Measurements from ENCODE around the gene GPATCH2L. TPM values are rescaled to one million over a fixed set of nuclear protein-coding genes. Genes with fewer than 3 reads are reported as not detected.

GPATCH2L gene
- total RNA-seq, 1 donor from 2014 or later = 59.1 TPM

- Mint-ChIP-seq H3K4me3 (ENCODE audit: low read depth) (no peak overlapping the region), H3K27ac (no peak overlapping the region), H3K4me1 (ENCODE audit: low read depth) (no peaks in the 10 kb centered on the region), H3K27me3 (ENCODE audit: low read depth) (peaks cover 2% of the 10 kb centered on the region), H3K36me3 (ENCODE audit: low read depth) (no peaks in the 10 kb centered on the region), H3K9me3 (no peaks in the 10 kb centered on the region)
- intact Hi-C loops (cut with micrococcal nuclease) = no loop called here
- no peak for DNase-seq (ENCODE audit: low spot score)
These were observed 68.2 kb downstream of the GPATCH2L start for GRCh38 chr14:76219873-76220272.

- Mint-ChIP-seq H3K4me3 (ENCODE audit: low read depth) (no peak overlapping the region), H3K9me3 (no peaks in the 10 kb centered on the region), H3K4me1 (ENCODE audit: low read depth) (no peaks in the 10 kb centered on the region), H3K36me3 (ENCODE audit: low read depth) (no peaks in the 10 kb centered on the region), H3K27me3 (ENCODE audit: low read depth) (peaks cover 2% of the 10 kb centered on the region), H3K27ac (no peak overlapping the region)
- no peak for DNase-seq (ENCODE audit: low spot score)
- intact Hi-C loops (cut with micrococcal nuclease) = no loop called here
These were observed 75.8 kb downstream of the GPATCH2L start for GRCh38 chr14:76227450-76228050.

- H3K4me1 Mint-ChIP-seq (ENCODE audit: low read depth) = no peaks in the 10 kb centered on the region
- intact Hi-C loops (cut with micrococcal nuclease) = no loop called here
- H3K36me3 Mint-ChIP-seq (ENCODE audit: low read depth) = no peaks in the 10 kb centered on the region
- DNase-seq (ENCODE audit: low spot score) = no peak
- peaks cover 2% of the 10 kb centered on the region for H3K27me3 Mint-ChIP-seq (ENCODE audit: low read depth)
- no peak overlapping the region for H3K4me3 Mint-ChIP-seq (ENCODE audit: low read depth)
- H3K9me3 Mint-ChIP-seq = no peaks in the 10 kb centered on the region
- no peak overlapping the region for H3K27ac Mint-ChIP-seq
These were observed 76.4 kb downstream of the GPATCH2L start for GRCh38 chr14:76228138-76228537.

DNA sequence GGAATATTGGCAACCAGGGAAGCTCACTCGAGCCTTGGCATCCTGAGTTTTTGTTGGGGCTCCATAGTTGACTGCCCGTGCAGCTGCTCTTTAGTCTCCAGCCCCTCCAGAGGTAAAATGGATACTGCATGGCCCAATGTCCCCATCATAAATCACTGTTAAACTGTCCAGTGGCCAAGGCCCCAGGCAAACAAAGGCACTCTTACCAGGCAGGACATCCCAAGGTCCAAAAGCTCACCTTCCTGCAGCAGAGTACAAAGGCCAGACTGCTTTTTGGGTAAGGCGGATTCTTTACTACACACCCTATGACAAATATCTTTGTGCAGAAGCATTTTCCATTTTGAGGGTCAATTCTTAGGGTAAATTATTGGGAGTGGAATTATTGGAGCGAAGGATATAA, 81.1 kb downstream of the GPATCH2L start:
- no peak overlapping the region for H3K4me3 Mint-ChIP-seq (ENCODE audit: low read depth)
- no peaks in the 10 kb centered on the region for H3K4me1 Mint-ChIP-seq (ENCODE audit: low read depth)
- no peaks in the 10 kb centered on the region for H3K27me3 Mint-ChIP-seq (ENCODE audit: low read depth)

GRCh38 chr14:76235628-76236027, 83.9 kb downstream of the GPATCH2L start:
- H3K4me1 Mint-ChIP-seq (ENCODE audit: low read depth) = no peaks in the 10 kb centered on the region
- intact Hi-C loops (cut with micrococcal nuclease) = no loop called here
- no peaks in the 10 kb centered on the region for H3K27me3 Mint-ChIP-seq (ENCODE audit: low read depth)
- H3K27ac Mint-ChIP-seq = no peak overlapping the region
- H3K36me3 Mint-ChIP-seq (ENCODE audit: low read depth) = no peaks in the 10 kb centered on the region
- no peak overlapping the region for H3K4me3 Mint-ChIP-seq (ENCODE audit: low read depth)
- H3K9me3 Mint-ChIP-seq = no peaks in the 10 kb centered on the region
- no peak for DNase-seq (ENCODE audit: low spot score)

More for the DNA sequence above, 81.1 kb downstream of the GPATCH2L start:
- Mint-ChIP-seq H3K27ac (no peak overlapping the region), H3K9me3 (no peaks in the 10 kb centered on the region), H3K36me3 (ENCODE audit: low read depth) (no peaks in the 10 kb centered on the region)
- no peak for DNase-seq (ENCODE audit: low spot score)
- intact Hi-C loops (cut with micrococcal nuclease) = no loop called here

DNA sequence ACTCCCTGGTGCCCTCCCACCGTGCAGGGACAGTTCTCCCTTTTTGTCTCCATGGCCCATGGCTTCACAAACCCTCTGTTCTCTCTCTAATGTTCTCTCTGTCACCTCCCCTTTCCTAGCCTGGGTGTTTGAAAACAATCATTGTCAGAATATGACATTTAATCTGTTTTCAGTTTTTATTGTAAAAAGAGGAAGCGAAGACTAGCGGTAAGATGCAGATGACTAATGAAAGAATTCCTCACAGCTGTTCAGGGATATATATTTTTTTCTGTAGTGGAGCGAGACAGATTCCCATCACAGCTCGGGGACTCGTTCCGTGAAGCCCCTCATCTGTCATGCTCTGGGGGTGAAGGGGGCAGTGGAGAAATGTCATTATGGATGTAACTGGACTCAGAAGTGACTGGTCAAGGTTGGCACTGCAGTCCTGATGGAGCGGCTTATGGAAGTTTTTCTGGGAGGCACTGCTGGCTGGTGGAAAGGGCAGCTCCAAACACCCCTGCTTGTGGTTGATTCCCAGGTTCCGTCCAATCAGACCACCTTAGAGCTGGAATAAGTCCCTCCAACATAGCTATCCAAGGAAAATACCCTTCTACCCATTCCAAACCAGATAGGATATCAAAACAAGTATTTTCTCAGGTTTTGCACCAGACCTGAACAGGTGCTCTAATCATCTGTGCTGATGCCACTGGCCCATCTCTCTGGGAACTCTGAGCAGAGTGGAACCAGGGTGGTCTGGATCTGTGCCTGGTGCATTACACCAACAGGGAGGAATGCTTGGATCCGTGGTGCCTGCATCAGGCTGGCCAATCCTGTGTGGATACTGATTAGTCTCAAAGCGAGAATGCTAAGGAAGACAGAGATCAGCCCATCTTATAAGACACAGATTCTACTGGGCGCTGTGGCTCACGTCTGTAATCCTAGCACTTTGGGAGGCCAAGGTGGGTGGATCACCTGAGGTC, 84.7 kb downstream of the GPATCH2L start:
- Mint-ChIP-seq H3K9me3 (peaks cover 5% of the 10 kb centered on the region), H3K27ac (no peak overlapping the region), H3K27me3 (ENCODE audit: low read depth) (no peaks in the 10 kb centered on the region), H3K4me3 (ENCODE audit: low read depth) (no peak overlapping the region), H3K4me1 (ENCODE audit: low read depth) (no peaks in the 10 kb centered on the region), H3K36me3 (ENCODE audit: low read depth) (no peaks in the 10 kb centered on the region)
- DNase-seq (ENCODE audit: low spot score) = no peak
- intact Hi-C loops (cut with micrococcal nuclease) = no loop called here

DNA sequence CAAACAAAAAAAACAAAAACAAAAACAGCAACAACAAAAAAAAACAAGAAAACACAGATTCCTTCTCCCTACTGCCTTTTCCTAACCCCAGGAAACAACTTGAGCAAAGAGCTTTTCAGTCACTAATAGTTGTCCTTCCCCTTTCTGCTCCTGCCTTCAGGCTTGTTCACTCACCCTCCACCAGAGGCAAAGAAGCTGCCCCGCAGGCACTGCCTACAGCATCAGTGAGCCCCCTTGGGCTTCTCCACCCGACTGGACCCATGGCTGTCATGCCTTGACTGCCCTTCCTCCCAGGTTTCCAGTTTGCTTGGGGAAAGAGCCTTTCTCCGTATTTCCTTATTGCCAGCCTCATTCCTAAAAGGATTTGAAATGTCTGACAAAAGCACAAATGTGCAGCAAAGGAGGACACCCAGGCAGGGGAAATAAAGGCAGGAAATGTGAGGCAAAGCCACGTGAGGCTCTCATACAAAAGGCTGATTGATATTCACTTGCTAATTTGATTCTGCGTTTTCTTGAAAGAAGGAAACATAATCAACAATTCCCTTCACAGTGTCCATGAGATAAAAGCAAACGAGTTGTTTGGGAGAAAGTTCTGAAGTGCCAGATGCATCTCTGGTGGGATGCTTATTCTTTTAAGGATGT, 85.7 kb downstream of the GPATCH2L start:
- Mint-ChIP-seq H3K4me3 (ENCODE audit: low read depth) (no peak overlapping the region), H3K27ac (no peak overlapping the region), H3K9me3 (peaks cover 14% of the 10 kb centered on the region), H3K27me3 (ENCODE audit: low read depth) (no peaks in the 10 kb centered on the region), H3K36me3 (ENCODE audit: low read depth) (no peaks in the 10 kb centered on the region), H3K4me1 (ENCODE audit: low read depth) (no peaks in the 10 kb centered on the region)
- intact Hi-C loops (cut with micrococcal nuclease) = no loop called here
- DNase-seq (ENCODE audit: low spot score) = no peak

GRCh38 chr14:76245097-76245496, 93.4 kb downstream of the GPATCH2L start:
- Mint-ChIP-seq H3K27ac (no peak overlapping the region), H3K36me3 (ENCODE audit: low read depth) (no peaks in the 10 kb centered on the region), H3K27me3 (ENCODE audit: low read depth) (peaks cover 1% of the 10 kb centered on the region), H3K4me1 (ENCODE audit: low read depth) (no peaks in the 10 kb centered on the region), H3K9me3 (peaks cover 22% of the 10 kb centered on the region), H3K4me3 (ENCODE audit: low read depth) (no peak overlapping the region)
- intact Hi-C loops (cut with micrococcal nuclease) = no loop called here
- DNase-seq (ENCODE audit: low spot score) = no peak

- H3K27ac Mint-ChIP-seq = no peak overlapping the region
- no peaks in the 10 kb centered on the region for H3K9me3 Mint-ChIP-seq
- H3K4me3 Mint-ChIP-seq (ENCODE audit: low read depth) = no peak overlapping the region
- H3K4me1 Mint-ChIP-seq (ENCODE audit: low read depth) = no peaks in the 10 kb centered on the region
- peaks cover 10% of the 10 kb centered on the region for H3K27me3 Mint-ChIP-seq (ENCODE audit: low read depth)
- no peaks in the 10 kb centered on the region for H3K36me3 Mint-ChIP-seq (ENCODE audit: low read depth)
- DNase-seq (ENCODE audit: low spot score) = no peak
- intact Hi-C loops (cut with micrococcal nuclease) = no loop called here
These were observed 98.6 kb downstream of the GPATCH2L start for GRCh38 chr14:76250302-76250701.

DNA sequence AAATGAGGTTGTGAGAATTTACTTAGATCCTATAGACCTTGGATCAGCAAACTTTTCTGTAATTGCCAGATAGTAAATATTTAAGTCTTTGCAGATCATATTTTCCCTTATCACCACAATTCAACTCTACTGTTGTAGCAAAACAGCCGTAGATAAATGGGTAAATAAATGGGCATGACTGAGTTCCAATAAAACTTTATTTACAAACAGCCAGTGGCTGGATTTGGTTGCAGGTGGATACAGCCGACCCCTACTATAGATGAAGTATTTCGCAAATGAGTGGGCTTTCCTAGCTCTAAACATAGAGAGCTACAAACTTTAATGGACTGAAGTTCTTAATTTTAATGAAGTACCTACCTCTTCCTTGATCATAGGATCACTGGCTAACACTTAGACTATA, 100.7 kb downstream of the GPATCH2L start:
- no peak overlapping the region for H3K27ac Mint-ChIP-seq
- no peaks in the 10 kb centered on the region for H3K4me1 Mint-ChIP-seq (ENCODE audit: low read depth)
- no peaks in the 10 kb centered on the region for H3K36me3 Mint-ChIP-seq (ENCODE audit: low read depth)
- no peak for DNase-seq (ENCODE audit: low spot score)
- H3K27me3 Mint-ChIP-seq (ENCODE audit: low read depth) = peaks cover 10% of the 10 kb centered on the region
- no peaks in the 10 kb centered on the region for H3K9me3 Mint-ChIP-seq
- H3K4me3 Mint-ChIP-seq (ENCODE audit: low read depth) = no peak overlapping the region
- intact Hi-C loops (cut with micrococcal nuclease) = no loop called here

DNA sequence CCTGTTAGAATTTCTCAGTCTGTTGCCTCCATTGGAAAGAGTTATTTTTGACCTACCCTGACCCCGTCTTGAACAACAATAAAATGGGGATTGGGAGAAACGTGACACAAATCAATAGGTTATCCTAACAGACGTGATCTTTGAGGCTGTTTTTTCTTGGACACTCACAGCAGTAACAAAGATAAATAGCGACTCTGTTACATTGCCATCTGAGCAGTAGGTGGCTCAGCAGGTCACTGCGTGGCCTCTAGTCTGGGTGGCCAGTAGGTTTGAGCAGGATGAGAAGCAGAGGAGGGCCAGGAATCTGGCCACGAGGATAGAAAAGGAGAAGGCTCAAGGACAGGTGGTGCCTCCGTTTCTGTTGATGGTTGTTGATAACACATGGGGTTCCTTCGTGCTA, 101.4 kb downstream of the GPATCH2L start:
- Mint-ChIP-seq H3K27ac (no peak overlapping the region), H3K4me3 (ENCODE audit: low read depth) (no peak overlapping the region), H3K4me1 (ENCODE audit: low read depth) (no peaks in the 10 kb centered on the region), H3K9me3 (no peaks in the 10 kb centered on the region), H3K36me3 (ENCODE audit: low read depth) (no peaks in the 10 kb centered on the region), H3K27me3 (ENCODE audit: low read depth) (peaks cover 10% of the 10 kb centered on the region)
- intact Hi-C loops (cut with micrococcal nuclease) = no loop called here
- DNase-seq (ENCODE audit: low spot score) = no peak

- DNase-seq (ENCODE audit: low spot score) = no peak
- Mint-ChIP-seq H3K4me3 (ENCODE audit: low read depth) (no peak overlapping the region), H3K36me3 (ENCODE audit: low read depth) (no peaks in the 10 kb centered on the region), H3K4me1 (ENCODE audit: low read depth) (no peaks in the 10 kb centered on the region), H3K27ac (no peak overlapping the region), H3K9me3 (no peaks in the 10 kb centered on the region), H3K27me3 (ENCODE audit: low read depth) (peaks cover 3% of the 10 kb centered on the region)
- intact Hi-C loops (cut with micrococcal nuclease) = no loop called here
These were observed 104.8 kb downstream of the GPATCH2L start for GRCh38 chr14:76256545-76256944.

Measured in activated T-helper 2 cell treated with anti-CD3 and anti-CD28 coated beads, Interferon-gamma antibody, Interleukin-2, Interleukin-4, amounts not matched to agents 10 μg/mL and 5 μg/mL and 100 μg/mL, durations not matched to agents 14 hours and 24 hours and 36 hours (primary cell).